ENCODE measurements around the gene ALLC.

ALLC gene

DNA sequence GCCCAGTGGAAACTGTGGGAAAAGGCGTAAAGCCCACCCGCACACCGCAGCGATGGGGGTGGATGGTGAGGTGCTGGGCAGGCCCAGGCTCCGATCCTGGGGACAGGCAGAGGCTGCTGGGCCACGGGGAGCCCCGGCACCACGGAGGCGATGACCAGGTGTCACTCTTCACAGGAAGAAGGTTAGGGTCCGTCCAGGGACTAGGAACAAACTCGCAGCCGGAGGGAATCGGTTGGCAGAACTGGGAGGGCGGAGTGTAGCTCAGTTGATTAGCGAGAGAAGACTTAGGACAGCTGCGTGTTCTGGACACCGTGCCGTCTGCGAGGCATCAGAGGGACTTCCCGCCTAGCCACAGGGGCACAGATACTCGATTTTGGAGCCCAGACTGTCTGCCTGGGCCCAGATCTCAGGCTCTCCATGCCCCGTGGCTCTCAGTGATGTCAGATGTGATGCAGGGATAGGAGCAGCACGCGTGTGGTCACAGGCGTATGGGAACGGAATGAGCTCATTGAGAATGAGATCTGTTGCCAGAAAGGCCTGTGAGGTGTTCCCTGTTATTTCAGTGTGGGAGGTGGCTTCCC is 16.1 kb upstream of the ALLC start:
- no peak for DNase-seq

DNA sequence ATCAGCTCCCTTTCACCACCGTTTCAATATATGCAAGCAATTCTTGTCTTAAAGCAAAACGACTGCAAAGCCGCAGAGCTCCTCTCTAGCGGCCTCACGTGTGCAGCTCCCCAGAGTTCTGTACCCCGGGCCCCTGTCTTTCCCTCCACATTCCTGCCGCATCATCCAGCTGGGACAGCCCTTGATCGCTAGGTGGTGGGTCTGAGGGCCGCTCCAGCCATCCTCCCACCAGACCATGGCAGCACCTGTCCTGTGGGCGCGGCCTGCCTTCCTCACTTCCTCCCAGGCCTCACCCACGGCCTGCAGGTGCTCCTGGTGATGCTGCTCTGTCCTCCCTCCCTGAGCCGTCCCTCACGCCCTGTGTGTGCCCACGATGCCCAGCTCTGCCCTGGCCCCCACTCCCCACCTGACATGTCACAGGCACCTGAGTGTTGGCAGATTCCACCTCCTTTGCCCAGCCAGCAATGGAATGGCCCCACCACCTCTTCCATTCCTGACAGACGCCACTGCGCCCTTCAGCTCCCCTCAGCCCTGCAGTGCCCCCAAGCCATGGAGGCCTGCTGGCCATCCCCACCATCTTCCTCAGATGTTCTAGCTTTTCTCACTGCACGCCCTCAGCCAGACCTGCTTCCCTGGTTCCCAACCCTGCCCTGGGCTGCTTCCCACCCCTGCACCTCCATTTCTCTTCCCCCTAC is 15.3 kb upstream of the ALLC start:
- no peak for DNase-seq

DNA sequence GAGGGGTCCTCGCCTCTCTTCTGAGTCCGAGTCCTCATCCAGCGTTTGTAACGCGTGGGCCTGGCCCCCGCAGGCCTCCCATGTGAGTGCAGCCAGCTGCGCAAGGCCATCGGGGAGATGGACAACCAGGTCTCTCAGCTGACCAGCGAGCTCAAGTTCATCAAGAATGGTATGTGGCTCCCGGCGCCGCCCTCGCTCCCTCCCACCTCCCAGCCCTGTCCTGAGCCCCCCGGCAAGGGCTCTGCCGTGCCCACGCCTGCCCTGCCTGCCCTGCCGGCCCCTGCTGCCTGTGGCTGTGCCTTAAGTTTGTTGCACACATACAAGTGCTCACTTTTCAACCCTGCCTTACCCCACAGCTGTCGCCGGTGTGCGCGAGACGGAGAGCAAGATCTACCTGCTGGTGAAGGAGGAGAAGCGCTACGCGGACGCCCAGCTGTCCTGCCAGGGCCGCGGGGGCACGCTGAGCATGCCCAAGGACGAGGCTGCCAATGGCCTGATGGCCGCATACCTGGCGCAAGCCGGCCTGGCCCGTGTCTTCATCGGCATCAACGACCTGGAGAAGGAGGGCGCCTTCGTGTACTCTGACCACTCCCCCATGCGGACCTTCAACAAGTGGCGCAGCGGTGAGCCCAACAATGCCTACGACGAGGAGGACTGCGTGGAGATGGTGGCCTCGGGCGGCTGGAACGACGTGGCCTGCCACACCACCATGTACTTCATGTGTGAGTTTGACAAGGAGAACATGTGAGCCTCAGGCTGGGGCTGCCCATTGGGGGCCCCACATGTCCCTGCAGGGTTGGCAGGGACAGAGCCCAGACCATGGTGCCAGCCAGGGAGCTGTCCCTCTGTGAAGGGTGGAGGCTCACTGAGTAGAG is 14.4 kb upstream of the ALLC start:
- no peak for DNase-seq

DNA sequence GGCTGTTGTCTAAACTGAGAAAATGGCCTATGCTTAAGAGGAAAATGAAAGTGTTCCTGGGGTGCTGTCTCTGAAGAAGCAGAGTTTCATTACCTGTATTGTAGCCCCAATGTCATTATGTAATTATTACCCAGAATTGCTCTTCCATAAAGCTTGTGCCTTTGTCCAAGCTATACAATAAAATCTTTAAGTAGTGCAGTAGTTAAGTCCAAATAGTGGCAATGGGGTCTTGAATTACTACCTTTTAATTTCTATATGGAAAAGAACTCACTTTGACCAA is 13.8 kb upstream of the ALLC start:
- no peak for DNase-seq

DNA sequence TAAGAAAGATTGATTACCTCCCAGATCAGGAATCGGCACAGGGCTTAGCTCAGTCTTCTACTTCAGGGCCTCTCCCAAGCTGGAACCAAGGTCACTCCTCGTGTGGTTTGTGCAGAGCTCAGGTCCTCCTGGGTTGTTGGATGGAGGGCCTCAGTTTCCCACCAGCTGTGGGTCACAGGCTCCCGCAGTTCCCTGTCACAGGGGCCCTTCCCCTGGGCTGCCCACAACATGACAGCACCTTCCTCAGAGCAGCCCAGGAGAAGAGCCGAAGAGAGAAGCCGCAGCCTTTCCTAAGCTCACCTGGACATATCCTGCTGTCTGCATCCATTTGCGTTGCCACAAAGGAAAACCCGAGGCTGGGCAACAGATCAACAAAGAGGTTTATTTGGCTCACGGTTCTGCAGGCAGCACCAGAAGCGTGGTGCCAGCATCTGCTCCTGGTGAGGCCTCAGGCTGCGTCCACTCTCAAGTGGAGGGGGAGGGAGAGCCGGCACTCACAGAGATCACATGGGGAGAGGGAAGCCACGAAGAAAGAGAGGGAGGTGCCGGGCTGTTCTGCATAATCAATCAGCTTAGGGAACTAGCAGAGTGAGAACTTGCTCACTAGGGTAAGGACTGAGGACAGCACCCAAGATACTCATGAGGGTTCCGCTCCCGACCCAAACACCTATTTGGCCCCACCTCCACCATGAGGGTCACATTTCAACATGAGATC is 13.0 kb upstream of the ALLC start:
- DNase-seq: no peak

DNA sequence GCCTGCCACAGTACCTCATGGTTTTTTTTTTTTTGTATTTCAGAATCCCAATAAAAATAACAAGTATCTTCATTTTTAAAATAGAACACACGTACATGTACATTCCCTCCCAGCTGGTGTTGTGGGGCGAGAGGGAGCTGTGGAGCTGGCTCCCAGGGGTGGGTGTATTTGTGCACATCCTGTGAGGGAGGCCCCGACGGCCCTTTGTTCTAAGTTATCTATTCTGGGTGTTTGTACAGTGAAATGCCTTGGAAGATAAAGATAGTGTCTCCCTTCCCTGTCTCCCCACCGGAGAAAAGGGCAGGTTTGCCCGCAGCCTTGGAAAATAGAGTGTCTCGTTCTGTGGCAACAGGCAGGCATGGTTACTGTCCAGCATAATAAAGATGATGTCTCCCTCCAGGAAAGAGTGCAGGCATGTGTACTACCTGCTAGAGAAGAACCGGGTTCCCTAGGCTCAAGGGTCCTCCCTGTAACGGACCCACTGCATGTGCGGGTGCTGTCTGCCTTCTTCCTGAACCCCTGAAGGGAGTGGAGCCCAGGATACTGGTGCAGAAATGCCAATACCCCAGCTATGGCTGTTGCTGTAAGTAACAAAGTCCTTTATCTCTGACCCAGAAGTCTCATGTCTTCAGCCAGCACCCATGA is 12.1 kb upstream of the ALLC start:
- no peak for DNase-seq

DNA sequence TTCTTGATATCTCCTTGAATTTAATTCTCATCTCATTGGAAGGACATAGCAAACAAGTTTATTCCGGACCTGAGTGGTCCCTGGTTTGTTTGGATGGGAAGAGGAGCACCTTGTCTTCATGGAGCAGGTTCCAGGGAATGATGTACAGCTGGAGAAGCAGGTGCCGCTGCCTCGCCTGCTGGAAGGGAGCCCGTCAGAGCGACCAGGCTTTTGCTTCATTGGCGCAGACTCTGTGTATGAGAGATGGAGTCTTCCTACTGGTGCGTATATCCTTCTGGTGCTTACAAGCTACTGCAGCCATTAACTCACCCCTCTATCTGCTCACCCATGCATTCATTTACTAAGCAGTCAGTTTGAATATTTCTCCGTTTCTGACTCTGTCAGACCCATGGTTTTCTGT is 11.6 kb upstream of the ALLC start:
- DNase-seq: no peak

DNA sequence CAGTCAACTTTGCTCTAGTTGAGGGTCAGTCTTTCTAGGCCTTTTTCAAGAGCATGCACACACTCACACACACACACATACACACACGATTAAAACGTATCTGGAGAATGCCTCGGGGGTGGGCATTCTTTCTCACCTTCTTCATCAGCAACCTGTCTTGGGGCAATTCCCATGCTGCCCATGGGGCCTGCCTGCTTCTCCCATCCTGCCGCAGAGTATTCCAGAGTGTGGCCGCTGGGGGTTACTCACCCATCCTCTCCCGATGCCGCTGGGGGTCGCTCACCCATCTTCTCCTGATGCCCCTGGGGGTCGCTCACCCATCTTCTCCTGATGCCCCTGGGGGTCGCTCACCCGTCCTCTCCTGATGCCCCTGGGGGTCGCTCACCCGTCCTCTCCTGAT is 10.8 kb upstream of the ALLC start:
- no peak for DNase-seq

DNA sequence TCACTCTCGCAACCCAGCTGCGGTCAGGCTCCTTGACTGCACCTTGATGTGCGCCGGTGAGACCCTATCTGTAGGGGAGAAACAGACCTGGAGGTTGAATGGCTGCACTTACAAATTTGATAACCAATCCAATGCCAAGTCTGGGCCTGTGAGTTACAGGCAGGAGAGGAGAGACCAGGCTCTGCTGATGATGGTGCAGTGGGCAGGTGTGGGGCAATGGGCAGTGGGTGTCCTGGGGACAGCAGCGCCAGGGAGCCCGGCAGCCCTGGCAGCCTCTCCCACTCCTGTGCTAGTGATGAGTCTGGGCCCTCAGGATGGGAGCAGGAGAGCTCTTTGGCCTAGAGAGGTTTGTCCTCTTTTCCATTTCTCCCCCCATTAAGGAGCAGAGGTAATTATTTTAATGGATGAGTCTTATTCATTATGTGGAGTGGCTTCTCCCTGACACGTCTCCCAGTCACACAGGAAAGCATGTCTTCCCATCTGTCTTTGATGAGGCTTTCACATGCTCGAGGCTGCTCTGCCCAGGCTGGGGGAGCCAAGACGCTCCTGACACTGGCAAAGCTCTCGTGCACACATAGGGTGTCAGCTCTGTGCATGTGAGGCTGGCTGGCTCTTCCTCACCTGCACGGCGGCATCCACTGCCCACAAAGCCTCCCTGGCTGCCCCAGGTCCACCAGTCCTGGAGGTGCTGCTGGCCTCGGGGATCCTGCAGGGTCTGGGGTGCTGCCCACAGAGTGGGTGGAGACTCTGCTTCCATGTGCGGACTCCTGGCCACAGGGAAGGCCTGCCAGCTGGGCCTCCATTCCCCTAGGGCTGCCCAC is 10.0 kb upstream of the ALLC start:
- no peak for DNase-seq

DNA sequence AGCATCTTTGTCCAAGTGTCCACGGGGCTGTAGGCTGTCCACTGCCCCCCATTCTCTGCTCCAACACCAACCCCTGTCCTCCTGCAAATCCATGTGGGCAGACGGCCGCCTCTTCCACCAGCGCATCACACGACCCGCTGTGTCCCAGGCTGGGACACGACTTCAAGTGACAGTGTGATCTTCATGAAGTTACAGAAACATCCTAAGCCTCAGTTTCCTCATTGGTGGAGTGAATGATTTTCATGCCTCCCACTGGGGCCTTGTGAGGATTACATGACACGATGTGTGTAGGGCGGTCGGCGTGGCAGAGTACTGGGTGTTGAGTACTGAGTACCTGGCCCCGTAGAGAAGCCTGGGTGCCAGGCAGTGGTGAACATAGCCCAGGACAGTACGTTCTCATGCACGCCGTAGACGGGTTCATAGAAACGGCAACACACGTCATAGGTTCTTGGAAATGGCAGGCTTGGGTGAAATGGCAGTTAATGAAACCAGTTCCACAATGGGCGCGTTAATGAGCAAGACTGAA is 9.3 kb upstream of the ALLC start:
- no peak for DNase-seq

DNA sequence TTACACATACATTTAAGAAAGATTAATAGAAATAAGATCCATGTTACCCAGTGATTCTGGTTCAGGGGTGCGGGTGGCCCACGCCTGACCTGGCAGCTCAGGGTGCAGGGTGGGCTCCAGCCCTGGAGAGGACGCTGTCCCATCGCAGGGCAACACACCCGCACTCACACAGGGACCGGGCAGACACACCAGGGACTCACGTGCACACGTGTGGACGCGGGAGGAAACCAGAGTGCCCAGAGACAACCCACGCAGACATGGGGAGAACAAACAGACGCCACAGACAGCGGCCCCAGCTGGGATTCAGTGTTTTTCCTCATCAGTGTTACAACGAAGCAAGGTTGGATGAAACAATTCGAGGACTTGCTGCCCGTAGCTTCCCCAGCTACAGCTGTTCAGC is 8.4 kb upstream of the ALLC start:
- no peak for DNase-seq

DNA sequence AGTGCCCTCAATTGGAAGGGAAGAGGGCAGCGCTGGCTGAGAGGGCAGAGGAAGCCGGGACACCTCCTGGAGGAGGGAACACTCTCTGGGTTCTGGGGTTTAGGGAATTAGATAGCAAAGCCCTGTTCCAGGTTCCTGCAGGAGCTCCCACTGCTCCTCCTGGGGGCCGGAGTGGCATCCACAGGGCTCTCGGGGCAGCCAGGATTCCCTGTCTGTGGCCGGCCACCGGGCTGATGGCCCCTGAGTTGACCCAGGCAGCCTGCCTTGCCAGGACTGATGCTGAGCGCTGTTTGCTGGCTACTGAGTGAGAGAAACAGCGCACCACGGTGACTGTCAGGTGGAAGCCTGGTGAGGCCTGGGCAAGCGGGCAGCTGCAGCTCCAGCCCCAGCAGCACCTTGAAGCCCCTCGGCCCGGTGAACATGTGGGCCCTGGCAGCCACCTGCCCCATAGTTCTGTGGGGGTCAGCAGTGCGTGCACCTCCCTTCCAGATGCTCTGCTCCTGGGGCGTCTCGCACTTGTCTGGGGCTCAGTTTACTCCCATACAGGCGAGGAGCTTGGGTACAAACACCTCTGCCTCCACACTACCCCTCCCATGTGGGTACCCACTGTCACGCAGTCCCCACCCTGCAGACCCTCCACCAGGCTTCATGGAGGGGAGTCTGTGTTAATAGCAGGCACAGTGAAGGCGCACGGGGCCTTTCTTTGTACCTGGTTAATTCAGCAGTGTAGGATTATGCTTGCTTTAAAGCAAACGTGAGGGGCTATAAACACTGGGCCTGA is 7.7 kb upstream of the ALLC start:
- DNase-seq: no peak

DNA sequence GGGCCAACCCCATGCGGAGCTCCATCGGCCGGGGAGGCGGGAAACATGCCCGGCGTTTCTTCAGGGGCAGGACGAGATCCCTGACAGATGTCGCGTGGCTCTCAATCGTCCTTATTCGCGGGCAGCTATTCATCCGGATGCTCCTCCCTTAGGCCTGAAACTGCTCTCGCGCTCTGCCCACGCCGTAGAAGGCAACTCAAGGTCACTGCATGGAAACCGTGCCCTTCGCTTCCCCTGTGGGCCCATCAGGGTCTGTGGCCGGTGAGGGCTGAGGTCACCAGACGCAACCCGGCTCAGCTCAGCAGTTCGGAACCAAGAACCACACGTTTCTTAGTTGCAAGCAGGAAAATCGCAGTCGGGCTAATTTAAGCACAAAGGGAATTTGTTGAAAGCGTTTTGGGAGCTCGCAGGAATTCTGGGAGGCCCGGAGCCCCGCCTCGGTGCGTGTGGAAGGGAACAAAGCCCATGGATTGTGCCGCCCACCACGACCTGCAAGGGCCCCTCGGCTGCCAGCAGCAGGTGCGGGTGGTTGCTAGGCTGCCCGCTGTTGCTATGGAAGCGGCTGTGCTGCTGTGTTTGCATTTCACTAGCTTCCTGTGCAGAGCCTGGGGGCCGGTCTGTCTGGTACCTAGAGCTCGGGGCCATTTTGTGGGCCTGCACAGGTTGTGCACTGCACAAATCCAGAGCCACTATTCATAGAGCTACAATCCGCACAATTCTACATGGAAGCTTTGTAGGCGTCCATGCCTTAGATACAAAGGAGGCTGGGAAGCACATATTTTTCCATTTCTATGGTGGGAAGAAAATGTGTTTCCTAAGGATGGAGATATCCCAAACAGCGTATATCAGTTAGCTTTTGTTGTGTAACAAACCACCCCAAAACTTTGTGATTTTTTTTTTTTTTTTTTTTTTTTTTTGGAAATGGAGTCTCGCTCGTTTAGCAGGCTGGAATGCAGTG is 6.0 kb upstream of the ALLC start:
- DNase-seq: peak; percentile 95

DNA sequence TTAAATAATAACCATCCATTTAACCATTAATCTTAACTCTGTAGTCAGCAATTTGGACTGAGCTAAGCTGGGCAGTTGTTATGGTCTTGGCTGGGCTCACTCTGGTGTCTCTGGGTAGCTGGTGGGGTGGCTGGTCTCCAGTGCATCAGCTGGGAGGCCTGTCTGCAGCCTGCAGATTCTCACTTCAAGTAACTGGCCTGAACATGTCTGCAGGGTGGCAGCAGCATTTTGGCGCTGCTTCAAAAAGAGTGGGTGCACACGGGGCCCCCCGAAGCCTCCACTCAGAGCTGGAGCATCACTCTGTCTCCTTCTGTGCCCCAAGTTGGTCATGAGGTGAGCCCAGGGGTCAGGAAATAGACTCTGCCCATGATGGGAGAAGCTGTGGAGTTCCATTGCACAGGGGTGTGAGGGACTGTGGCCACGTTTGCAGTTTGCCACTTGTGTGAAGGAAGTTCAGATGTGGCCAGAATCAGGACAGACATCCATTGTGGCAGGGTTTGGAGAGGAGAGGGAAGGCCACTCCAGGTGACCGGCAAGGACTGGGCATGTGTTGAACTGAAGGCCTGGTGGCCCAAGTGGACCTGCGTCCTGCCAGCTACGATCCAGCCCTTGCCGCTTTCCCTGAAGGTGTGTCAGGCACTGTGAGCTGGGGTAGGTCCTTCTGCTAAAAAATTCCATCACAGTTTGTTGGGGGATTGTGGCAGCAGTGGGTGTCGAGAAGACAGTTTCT is 4.9 kb upstream of the ALLC start:
- DNase-seq: no peak

DNA sequence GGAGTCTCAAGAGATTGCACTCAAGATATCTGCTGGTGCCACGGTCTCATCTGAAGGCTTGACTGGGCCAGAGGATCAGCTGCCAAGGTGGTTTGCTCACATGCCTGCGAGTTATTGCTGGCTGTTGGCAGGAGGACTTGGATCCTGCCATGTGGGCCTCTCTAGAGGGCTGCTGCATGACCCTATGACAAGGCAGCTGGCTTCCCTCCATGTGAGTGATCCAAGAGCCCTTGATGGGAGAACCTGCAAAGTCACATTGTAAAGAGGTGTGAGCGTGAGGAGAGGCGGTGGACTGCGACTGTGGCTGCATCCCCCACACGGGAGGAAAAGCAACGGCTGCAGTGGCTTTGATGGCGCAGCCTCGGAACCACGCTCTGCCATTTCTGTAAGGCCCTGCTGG is 4.0 kb upstream of the ALLC start:
- DNase-seq: no peak

DNA sequence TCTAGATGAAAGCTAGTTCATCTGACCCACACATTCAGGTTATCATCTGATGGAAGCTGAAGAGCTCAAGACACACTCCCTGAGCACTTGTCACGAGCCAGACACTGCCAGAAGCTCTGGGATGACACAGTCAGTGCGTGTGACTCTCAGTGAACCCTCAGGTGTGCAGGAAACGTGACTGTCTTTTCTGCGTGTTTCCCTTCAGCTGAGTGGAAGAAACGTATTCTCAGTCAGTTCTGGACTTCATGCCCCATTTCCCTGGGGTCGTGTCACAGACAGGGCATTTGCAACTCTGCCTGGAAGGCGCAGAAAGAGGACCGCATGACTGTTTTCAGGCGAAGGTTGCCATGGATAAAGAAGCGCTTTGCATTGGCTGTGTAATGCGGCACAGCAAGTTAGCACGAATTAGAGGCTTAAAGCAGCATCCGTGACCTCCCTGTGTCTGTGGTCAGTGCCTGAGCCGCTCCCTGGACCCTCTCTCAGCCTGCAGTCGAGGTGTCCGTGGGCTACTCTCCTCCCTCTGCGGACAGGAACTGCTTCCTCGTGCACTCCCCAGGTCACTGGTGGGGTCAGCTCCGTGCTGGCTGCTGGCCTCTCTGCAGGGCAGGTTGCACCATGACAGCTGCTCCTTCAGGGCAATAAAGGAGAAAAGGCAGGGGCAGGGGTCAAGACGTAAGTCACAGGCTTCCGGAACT is 3.3 kb upstream of the ALLC start:
- no peak for DNase-seq

DNA sequence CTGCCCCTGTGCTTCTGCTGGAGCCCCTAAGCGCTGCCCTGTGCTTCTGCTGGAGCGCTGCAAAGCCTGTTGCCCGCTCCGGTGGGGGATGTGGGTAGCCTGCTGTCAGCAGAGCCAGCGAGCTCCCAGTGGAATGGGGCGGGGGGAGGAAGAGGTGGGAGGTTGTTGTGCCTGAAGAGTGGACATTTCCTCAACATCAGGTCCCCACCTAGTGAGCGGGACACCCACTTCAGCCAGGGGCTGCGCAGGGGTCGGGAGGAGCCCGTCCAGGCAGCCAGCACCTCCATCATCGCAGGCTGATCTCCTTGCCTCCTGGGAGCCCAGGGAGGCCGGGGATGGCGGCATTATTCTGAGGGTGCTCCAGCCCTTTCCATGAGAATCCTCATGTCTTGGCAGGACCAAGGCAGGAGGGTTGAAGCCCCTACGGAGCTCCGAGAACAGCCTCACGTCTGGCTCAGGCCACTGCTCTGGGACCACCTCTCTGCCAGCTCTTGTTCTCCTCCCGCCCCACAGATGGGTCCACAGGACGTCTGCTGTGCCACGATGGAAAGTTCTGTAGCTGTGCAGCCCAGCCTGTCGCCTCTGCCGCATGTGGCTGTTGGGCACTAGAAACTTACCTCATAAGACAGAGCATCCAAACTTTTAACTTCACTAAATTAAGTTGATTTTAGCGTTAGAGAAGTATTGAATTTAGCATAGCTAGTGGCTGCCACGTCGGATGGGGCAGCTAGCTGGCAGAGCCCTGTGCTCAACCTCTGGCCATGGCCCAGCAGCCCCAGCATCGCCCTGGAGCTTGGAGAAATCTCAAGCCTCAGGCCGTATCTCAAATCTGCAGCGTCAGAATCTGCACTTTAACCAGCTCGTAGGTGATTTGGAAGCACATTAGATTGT is 1.9 kb upstream of the ALLC start:
- DNase-seq: no peak

Data from NCI-H774 (cell line).